Measurements from ENCODE around the gene TTN.

GRCh38 chr2:178731300-178731699, 75.9 kb downstream of the TTN start:
- TF ChIP-seq CTCF (IDR thresholded peaks at IDR 0.05; ENCODE audit: low read depth, low read length, missing input control) (no peak), EGR1 (IDR thresholded peaks at IDR 0.05; ENCODE audit: low read depth in 2 of 2) (no peak), TAF1 (conservative IDR thresholded peaks at IDR 0.05) (no peak), FOXA1 (IDR thresholded peaks at IDR 0.05) (no peak), MAX (IDR thresholded peaks at IDR 0.05) (no peak), RAD21 (IDR thresholded peaks at IDR 0.05) (no peak), NR2F2 (IDR thresholded peaks at IDR 0.05) (no peak), ZBTB33 (IDR thresholded peaks at IDR 0.05) (no peak)
- TF ChIP-seq, protein P1, sequence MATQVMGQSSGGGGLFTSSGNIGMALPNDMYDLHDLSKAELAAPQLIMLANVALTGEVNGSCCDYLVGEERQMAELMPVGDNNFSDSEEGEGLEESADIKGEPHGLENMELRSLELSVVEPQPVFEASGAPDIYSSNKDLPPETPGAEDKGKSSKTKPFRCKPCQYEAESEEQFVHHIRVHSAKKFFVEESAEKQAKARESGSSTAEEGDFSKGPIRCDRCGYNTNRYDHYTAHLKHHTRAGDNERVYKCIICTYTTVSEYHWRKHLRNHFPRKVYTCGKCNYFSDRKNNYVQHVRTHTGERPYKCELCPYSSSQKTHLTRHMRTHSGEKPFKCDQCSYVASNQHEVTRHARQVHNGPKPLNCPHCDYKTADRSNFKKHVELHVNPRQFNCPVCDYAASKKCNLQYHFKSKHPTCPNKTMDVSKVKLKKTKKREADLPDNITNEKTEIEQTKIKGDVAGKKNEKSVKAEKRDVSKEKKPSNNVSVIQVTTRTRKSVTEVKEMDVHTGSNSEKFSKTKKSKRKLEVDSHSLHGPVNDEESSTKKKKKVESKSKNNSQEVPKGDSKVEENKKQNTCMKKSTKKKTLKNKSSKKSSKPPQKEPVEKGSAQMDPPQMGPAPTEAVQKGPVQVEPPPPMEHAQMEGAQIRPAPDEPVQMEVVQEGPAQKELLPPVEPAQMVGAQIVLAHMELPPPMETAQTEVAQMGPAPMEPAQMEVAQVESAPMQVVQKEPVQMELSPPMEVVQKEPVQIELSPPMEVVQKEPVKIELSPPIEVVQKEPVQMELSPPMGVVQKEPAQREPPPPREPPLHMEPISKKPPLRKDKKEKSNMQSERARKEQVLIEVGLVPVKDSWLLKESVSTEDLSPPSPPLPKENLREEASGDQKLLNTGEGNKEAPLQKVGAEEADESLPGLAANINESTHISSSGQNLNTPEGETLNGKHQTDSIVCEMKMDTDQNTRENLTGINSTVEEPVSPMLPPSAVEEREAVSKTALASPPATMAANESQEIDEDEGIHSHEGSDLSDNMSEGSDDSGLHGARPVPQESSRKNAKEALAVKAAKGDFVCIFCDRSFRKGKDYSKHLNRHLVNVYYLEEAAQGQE (IDR thresholded peaks at IDR 0.05) = no peak

Data from liver (tissue), 3 donors.